Peyer's patch (tissue), 4 donors: ENCODE measurements around the gene RNF115. TPM values are rescaled to one million over a fixed set of nuclear protein-coding genes. Genes with fewer than 3 reads are reported as not detected.
A peak's percentile ranks its signal among the peaks of the same experiment; 100 is the strongest.

ENCODE experiments used
- DNase-seq, 3 donors: peaks; one replicate each; pipeline ENCODE4 v3.0.0-alpha.2; 2017 to 2019
- H3K27ac ChIP-seq, 4 donors: fragments of 200-600 bp; sonication (generic); one replicate each; pipeline ENCODE4 v1.5.1; 2016 to 2019
- H3K27me3 ChIP-seq, 2 donors: fragments of 200-600 bp; sonication (generic); one replicate each; pipeline ENCODE4 v1.5.1; 2019
- H3K36me3 ChIP-seq, 3 donors: fragments of 200-600 bp; sonication (generic); one replicate each; pipeline ENCODE4 v1.5.1; 2016 to 2019
- H3K4me1 ChIP-seq, 4 donors: fragments of 200-600 bp; sonication (generic); one replicate each; pipeline ENCODE4 v1.5.1; 2016 to 2019
- H3K4me3 ChIP-seq, 4 donors: fragments of 200-600 bp; sonication (generic); 1 replicate in 3 of 4; 2 replicates in 1 of 4; pipeline ENCODE4 v1.5.1; 2016 to 2019; ENCODE audit warnings: mild to moderate bottlenecking in 1 of 4
- H3K9me3 ChIP-seq, 4 donors: fragments of 200-600 bp; sonication (generic); one replicate each; pipeline ENCODE4 v1.5.1; 2016 to 2019; ENCODE audit warnings: mild to moderate bottlenecking in 1 of 4
- POLR2A ChIP-seq, 2 donors: fragments of 450-650 bp; IDR thresholded peaks; one replicate each; pipeline ENCODE4 v1.5.1; 2017; ENCODE audit warnings: antibody characterized with exemption in 2 of 2, mild to moderate bottlenecking in 2 of 2, moderate library complexity in 2 of 2
- total RNA-seq, 4 donors: library from RNA; depleted of rRNA; stranded (reverse); fragments of >200 nt; gene quantifications; one replicate each; pipeline ENCODE4 v1.1.0, GENCODE V29; 2016
- TF ChIP-seq, protein P1 (sequence below), 6 experiments: fragments of 450-650 bp in 4 of 6; fragments of 200-600 bp in 2 of 6; sonication (generic) in 1 of 6; IDR thresholded peaks; one replicate each; pipeline ENCODE4 v1.5.1; 2017 to 2019; ENCODE audit warnings: antibody characterized with exemption in 6 of 6, mild to moderate bottlenecking in 3 of 6, moderate library complexity in 1 of 6

Gene RNF115
- total RNA-seq, 4 donors from 2014 or later, result 10.2 to 31.4 (median 15.0) TPM

DNA sequence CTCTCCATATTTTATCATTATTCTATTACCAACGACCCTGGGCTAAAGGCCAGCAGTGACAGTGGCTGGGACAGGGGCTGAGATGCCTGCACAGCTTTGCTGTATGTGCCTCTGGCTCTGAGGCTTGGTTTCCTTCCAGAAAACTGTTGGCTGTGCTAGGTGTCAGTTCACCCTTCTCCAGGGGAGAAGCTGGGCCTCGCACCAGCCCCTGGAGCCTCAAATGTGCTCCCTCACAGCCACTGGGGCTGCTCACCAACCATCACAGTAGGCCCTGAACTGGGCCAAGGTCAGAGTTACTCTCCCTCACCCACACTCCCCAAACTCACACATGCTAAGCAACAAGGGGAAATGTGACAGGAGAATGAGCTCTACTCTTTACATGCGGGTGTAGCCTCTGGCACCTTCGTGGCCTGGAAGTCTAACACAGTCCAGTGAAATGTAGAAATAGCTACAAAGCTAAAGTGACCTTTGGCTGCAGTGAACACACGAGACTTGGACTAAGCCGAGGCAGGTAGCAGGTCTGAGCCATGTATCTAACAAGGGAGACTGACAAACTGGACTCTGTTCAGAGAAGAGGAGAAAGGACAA lies 109.3 kb downstream of the RNF115 start:
- Histone ChIP-seq H3K27me3 (no peaks in the 10 kb centered on the region), H3K4me3 (no peak overlapping the region), H3K9me3 (no peaks in the 10 kb centered on the region), H3K4me1 (peaks cover 0 to 17% (median 0%) of the 10 kb centered on the region in 4 donors), H3K36me3 (no peaks in the 10 kb centered on the region), H3K27ac (peak overlapping the region in 3 of 4 donors; percentile 36 to 81 (median 68))
- DNase-seq, result peak in 1 of 3 donors; percentile 64
- TF ChIP-seq, protein P1, sequence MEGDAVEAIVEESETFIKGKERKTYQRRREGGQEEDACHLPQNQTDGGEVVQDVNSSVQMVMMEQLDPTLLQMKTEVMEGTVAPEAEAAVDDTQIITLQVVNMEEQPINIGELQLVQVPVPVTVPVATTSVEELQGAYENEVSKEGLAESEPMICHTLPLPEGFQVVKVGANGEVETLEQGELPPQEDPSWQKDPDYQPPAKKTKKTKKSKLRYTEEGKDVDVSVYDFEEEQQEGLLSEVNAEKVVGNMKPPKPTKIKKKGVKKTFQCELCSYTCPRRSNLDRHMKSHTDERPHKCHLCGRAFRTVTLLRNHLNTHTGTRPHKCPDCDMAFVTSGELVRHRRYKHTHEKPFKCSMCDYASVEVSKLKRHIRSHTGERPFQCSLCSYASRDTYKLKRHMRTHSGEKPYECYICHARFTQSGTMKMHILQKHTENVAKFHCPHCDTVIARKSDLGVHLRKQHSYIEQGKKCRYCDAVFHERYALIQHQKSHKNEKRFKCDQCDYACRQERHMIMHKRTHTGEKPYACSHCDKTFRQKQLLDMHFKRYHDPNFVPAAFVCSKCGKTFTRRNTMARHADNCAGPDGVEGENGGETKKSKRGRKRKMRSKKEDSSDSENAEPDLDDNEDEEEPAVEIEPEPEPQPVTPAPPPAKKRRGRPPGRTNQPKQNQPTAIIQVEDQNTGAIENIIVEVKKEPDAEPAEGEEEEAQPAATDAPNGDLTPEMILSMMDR (IDR thresholded peaks at IDR 0.05), result no peak
- peak in 1 of 2 donors; percentile 15 for TF ChIP-seq POLR2A (IDR thresholded peaks at IDR 0.05)

- Histone ChIP-seq H3K9me3 (no peaks in the 10 kb centered on the region), H3K27ac (peak overlapping the region in 2 of 4 donors; percentile 54 to 73), H3K4me1 (peaks cover 0 to 7% (median 0%) of the 10 kb centered on the region in 4 donors), H3K27me3 (no peaks in the 10 kb centered on the region), H3K4me3 (no peak overlapping the region), H3K36me3 (no peaks in the 10 kb centered on the region)
- DNase-seq, result peak in 2 of 3 donors; percentile 63 to 77
- peak in 1 of 2 donors; percentile 8 for TF ChIP-seq POLR2A (IDR thresholded peaks at IDR 0.05)
- TF ChIP-seq, protein P1 (IDR thresholded peaks at IDR 0.05), result no peak
These were observed 112.7 kb downstream of the RNF115 start for GRCh38 chr1:145711213-145711651.

- no peaks in the 10 kb centered on the region for H3K9me3 ChIP-seq
- H3K27ac ChIP-seq, result no peak overlapping the region
- no peaks in the 10 kb centered on the region for H3K36me3 ChIP-seq
- H3K27me3 ChIP-seq, result no peaks in the 10 kb centered on the region
- H3K4me1 ChIP-seq, result peaks cover 0 to 7% (median 0%) of the 10 kb centered on the region in 4 donors
- TF ChIP-seq POLR2A (IDR thresholded peaks at IDR 0.05), result no peak
- TF ChIP-seq, protein P1 (IDR thresholded peaks at IDR 0.05), result no peak
- H3K4me3 ChIP-seq, result no peak overlapping the region
- no peak for DNase-seq
These were observed 113.4 kb downstream of the RNF115 start for GRCh38 chr1:145710291-145711027.

GRCh38 chr1:145708063-145708462 lies 115.8 kb downstream of the RNF115 start:
- no peak for DNase-seq
- H3K27me3 ChIP-seq, result no peaks in the 10 kb centered on the region
- H3K9me3 ChIP-seq, result no peaks in the 10 kb centered on the region
- no peaks in the 10 kb centered on the region for H3K36me3 ChIP-seq
- H3K27ac ChIP-seq, result peak overlapping the region in 2 of 4 donors; percentile 63 to 84
- no peak overlapping the region for H3K4me3 ChIP-seq
- TF ChIP-seq, protein P1 (IDR thresholded peaks at IDR 0.05), result no peak
- TF ChIP-seq POLR2A (IDR thresholded peaks at IDR 0.05), result no peak
- peaks cover 0 to 7% (median 0%) of the 10 kb centered on the region in 4 donors for H3K4me1 ChIP-seq

DNA sequence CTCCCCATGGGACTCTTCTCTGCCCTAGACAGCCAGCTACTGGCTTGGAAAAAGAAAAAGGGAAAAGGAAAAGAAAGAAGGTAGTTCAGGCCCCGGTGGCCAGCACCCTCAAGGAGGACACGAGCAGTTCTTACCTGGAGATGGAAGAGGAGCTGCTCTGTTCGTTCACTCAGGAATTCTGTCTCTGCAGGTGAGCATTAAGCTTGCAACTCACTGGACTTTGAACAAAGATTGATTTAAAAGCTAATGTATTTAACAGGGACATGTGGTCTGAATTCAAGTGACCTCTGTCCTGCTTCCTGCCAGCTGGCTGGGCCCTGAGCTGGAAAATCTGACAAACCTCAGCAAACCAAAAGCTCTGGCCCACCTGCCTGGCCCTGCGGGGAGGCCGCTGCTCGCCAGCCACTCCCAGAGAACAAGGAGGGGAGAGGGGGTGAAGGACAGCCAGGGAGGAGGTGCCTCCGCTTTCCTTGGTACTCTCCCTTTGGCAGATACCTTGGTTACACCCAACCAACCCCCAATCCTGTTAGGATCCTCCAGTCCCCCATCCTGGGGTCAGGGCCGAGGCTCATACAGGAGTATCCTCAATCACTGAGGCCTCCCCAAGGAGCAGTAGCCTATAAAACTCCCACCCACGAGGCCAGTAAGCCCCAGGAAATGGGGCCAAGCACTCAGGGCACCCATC lies 116.6 kb downstream of the RNF115 start, which contains the start of gene PDZK1:
Gene PDZK1 (minus strand): TSS at position 186 of the 685 bp plus-strand sequence. CDS start 19,347 bp downstream, outside the sequence.
- DNase-seq, result peak in 2 of 3 donors; percentile 54 to 57
- H3K4me3 ChIP-seq, result peak within 1 kb of the TSS in 2 of 4 donors; percentile 50 to 52
- H3K27ac ChIP-seq, result peak within 1 kb of the TSS in 3 of 4 donors; percentile 63 to 84 (median 76)
- no peaks in the 10 kb centered on the region for H3K27me3 ChIP-seq
- H3K4me1 ChIP-seq, result peaks cover 0 to 7% (median 0%) of the 10 kb centered on the region in 4 donors
- H3K36me3 ChIP-seq, result no peaks in the 10 kb centered on the region
- TF ChIP-seq POLR2A (IDR thresholded peaks at IDR 0.05), result peak; percentile 63 to 68
- TF ChIP-seq, protein P1 (IDR thresholded peaks at IDR 0.05), result peak in 2 of 6 experiments; percentile 13 to 47
- no peaks in the 10 kb centered on the region for H3K9me3 ChIP-seq
